Stimulated activated effector memory CD8-positive, alpha-beta T cell treated with anti-CD3 and anti-CD28 coated beads, Interleukin-12 subunit alpha, Interleukin-12 subunit beta, amount 100 ng/mL, for 72 hours (primary cell): ENCODE results near the gene ARX.

Experiments
- ATAC-seq: fragments of 150-1000 bp; cut with Tn5 transposase; 2 replicates; pipeline ENCODE4 v1.10.0; 2021
- DNase-seq, 2 donors: peaks; one replicate each; pipeline ENCODE4 v3.0.0; 2021 to 2022; ENCODE audit warnings: low spot score in 2 of 2
- H3K27ac Mint-ChIP-seq: one replicate; pipeline ENCODE4 v1.8.0; 2022; ENCODE audit warnings: mild to moderate bottlenecking, mixed read lengths
- H3K36me3 Mint-ChIP-seq: one replicate; pipeline ENCODE4 v1.8.0; 2022; ENCODE audit warnings: mild to moderate bottlenecking, mixed read lengths
- H3K4me1 Mint-ChIP-seq: one replicate; pipeline ENCODE4 v1.8.0; 2022; ENCODE audit warnings: mixed read lengths
- H3K4me3 Mint-ChIP-seq: one replicate; pipeline ENCODE4 v1.8.0; 2022; ENCODE audit warnings: mild to moderate bottlenecking, mixed read lengths
- H3K9me3 Mint-ChIP-seq: one replicate; pipeline ENCODE4 v1.8.0; 2022; ENCODE audit warnings: mixed read lengths

ARX gene

DNA sequence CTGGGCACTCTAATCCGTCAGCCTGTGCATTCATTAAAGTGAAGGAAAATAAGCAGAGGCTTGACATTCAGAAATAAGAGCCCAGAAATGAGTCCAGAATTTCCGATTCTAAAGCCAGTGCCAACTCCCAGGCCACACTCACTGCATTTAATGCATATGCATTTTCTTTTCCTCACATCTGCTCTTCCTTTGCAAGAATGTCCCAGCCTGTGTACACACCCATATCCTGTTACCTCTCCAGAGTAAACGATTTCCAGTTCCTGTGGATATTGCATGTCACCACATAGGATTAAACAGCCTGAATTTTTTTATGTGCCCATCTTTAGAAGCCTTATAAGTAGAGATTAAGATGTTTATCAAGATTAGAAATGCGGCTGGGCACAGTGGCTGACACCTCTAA lies 27.5 kb downstream of the ARX start:
- Mint-ChIP-seq H3K27ac (no peak overlapping the region), H3K9me3 (no peaks in the 10 kb centered on the region), H3K4me3 (no peak overlapping the region), H3K36me3 (no peaks in the 10 kb centered on the region), H3K4me1 (no peaks in the 10 kb centered on the region)
- DNase-seq (no peak), ATAC-seq (no peak)

DNA sequence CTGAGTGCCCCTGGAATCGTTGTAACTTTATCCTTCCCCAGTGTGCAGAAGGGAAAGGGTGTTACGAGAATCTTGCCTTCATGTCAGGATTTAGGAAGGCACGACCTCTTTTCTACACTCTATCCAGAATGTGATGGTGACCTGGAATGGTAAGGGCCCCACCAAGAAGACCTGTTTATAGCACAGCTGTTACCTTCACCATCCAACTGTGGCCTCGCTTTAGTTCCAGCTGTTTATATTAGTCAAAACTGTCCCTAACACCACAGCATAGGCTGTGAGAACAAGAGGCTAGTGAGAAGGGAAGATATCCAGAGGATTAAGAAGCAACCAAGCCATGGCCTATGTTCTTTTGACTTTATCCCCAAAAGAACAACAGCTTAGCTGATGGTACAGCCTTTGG lies 28.0 kb downstream of the ARX start:
- H3K4me1 Mint-ChIP-seq, result no peaks in the 10 kb centered on the region
- no peak overlapping the region for H3K27ac Mint-ChIP-seq
- no peak for DNase-seq
- no peaks in the 10 kb centered on the region for H3K36me3 Mint-ChIP-seq
- no peaks in the 10 kb centered on the region for H3K9me3 Mint-ChIP-seq
- ATAC-seq, result no peak
- no peak overlapping the region for H3K4me3 Mint-ChIP-seq

DNA sequence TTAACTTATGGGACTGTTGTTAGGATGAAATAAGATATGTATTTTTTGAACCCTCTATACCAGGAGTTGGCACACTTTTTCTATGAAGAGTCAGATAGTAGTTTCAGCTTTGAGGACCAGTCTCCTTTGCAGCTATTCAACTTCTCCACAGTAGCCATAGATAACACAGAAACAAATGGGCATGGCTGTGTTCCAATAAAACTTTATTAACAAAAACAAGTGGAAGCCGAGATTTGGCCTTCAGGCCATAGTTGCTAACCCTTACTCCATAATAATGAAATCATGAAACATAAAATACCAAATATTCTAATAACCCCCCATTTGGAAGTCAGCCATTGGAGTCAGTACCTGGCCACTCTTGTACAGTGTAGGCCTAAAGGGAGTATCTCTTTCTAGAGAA lies 30.6 kb downstream of the ARX start:
- DNase-seq, result no peak
- Mint-ChIP-seq H3K4me1 (no peaks in the 10 kb centered on the region), H3K9me3 (no peaks in the 10 kb centered on the region), H3K27ac (no peak overlapping the region), H3K4me3 (no peak overlapping the region), H3K36me3 (no peaks in the 10 kb centered on the region)
- ATAC-seq, result no peak

DNA sequence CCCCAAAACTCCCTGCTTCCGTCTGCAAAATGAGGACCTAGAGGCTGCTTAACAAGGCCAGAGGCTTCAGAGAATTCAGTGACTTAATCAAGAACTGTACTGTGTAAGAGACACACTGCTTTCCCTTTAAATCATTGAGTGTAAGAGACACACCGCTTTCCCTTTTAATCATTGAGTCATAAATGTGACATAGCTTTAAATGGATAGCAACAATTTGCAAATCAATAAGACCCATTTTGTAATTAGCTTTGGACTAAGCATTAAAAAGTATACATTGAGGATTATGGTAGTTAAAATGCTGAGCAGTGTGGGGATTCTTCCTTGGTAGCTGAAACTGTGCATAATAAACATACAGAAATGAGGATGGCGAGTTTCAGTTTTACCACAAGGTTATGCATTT lies 31.8 kb downstream of the ARX start:
- Mint-ChIP-seq H3K27ac (no peak overlapping the region), H3K36me3 (peaks cover 7% of the 10 kb centered on the region), H3K4me3 (no peak overlapping the region), H3K4me1 (no peaks in the 10 kb centered on the region), H3K9me3 (no peaks in the 10 kb centered on the region)
- ATAC-seq (no peak), DNase-seq (no peak)

DNA sequence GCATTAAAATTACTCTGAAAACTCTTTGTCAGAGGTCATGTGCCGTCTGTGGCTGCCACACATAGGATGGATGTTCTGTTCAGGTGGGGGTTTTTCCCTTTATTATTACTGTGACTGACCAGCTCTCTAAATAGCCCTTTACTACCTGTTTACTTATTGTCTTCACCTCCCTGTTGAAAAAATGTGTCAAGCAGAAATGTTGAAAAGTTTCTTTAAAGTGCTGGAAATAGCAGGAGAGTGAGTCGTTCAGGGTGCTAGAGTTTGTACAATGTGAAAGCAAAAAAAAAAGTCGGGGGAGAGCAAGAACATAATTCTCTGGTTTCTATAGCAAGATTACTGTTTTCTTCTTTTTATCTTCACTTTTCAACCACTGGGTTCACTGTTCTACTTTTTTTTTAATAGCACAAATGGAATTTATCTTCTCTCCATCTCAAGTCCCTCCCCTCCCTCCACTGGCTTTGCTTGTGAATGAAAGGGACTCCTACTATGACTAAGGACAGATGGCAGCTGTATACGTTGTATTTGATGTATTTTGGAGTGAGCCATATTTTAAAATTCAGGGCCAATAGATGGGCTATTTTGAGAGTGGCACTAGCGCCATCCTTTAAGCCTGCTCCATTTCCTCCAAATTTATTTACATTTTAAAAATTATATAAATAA lies 33.3 kb downstream of the ARX start:
- no peak overlapping the region for H3K27ac Mint-ChIP-seq
- DNase-seq, result no peak
- no peaks in the 10 kb centered on the region for H3K9me3 Mint-ChIP-seq
- no peak overlapping the region for H3K4me3 Mint-ChIP-seq
- H3K36me3 Mint-ChIP-seq, result peaks cover 7% of the 10 kb centered on the region
- H3K4me1 Mint-ChIP-seq, result no peaks in the 10 kb centered on the region
- no peak for ATAC-seq

DNA sequence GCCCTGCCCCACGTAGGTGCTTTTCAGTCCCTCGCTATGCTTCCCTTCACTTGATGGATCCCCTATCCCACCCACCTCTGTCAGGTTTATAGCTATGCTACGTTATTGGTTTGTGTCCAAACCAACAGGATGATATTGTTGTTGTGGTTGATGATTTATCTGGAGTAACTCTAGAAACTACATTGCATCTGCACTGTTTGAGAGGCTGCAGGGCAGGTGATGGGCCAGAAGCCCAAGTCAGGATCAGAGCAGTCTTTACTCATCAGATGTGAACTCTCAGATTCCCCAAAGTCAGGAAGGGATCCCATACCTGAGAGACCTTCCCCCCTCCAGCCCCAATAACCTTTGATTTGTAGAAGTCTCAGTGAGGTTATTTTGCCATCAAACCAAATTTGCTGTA lies 34.7 kb downstream of the ARX start:
- Mint-ChIP-seq H3K27ac (no peak overlapping the region), H3K36me3 (peaks cover 7% of the 10 kb centered on the region), H3K4me1 (no peaks in the 10 kb centered on the region), H3K9me3 (no peaks in the 10 kb centered on the region), H3K4me3 (no peak overlapping the region)
- ATAC-seq (no peak), DNase-seq (no peak)

DNA sequence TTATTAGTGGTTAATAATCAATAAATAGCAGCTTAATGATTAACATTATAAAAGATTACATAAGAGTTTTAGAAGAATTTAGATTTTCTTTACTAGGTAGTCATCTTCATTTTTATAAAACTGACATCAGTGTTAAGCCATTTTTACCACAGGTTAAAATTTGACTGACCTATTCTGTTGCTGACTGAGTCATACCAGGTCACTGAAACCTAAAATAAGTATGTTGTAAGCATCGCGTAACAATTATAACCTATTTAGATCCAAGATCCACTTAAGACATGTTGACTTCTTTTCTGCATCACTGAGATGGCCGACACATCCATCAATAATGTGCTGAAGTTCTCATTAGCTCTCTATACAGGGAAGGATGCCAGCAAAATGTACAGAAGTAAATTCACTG lies 36.7 kb downstream of the ARX start:
- Mint-ChIP-seq H3K9me3 (no peaks in the 10 kb centered on the region), H3K36me3 (peaks cover 7% of the 10 kb centered on the region), H3K4me1 (no peaks in the 10 kb centered on the region)

DNA sequence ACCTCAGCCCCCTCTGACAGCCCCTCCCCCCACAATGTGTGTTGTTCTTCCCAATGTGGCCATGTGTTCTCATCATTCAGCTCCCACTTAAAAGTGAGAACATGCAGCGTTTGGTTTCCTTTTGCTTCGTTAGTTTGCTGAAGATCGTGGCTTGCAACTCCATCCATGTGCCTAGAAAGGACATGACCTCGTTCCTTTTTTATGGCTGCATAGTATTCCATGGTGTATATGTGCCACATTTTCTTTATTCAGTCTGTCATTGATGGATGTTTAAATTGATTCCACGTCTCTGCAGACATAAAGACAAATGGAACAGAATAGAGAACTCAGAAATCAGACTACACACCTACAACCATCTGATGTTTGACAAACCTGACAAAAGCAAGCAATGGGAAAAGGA lies 46.0 kb downstream of the ARX start:
- Mint-ChIP-seq H3K36me3 (no peaks in the 10 kb centered on the region), H3K4me3 (no peak overlapping the region), H3K4me1 (no peaks in the 10 kb centered on the region), H3K27ac (no peak overlapping the region), H3K9me3 (no peaks in the 10 kb centered on the region)
- DNase-seq (no peak), ATAC-seq (no peak)

More for the DNA sequence above, 36.7 kb downstream of the ARX start:
- Mint-ChIP-seq H3K27ac (no peak overlapping the region), H3K4me3 (no peak overlapping the region)
- ATAC-seq (no peak), DNase-seq (no peak)

DNA sequence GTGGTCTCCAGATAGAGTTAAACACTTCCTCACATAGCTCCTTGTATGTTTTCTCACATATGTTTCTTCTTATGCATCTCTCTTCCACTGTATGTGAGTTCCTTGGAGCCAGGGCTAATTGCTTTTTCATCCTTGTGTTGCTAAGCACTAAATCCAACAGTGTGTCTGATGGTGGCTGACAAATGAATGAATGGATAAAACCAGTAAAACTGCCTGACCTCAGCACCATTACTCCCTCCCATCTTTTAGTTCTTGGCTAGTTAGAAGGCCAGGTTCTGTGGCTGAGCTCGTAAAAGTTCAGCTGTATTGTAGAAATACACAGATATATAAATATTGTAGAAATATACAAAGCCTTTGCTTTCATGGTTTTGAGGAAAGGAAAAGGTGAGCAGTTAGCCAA lies 50.4 kb downstream of the ARX start:
- H3K9me3 Mint-ChIP-seq, result no peaks in the 10 kb centered on the region
- H3K4me3 Mint-ChIP-seq, result no peak overlapping the region
- no peak for DNase-seq
- no peaks in the 10 kb centered on the region for H3K36me3 Mint-ChIP-seq
- no peak overlapping the region for H3K27ac Mint-ChIP-seq
- no peaks in the 10 kb centered on the region for H3K4me1 Mint-ChIP-seq
- no peak for ATAC-seq

DNA sequence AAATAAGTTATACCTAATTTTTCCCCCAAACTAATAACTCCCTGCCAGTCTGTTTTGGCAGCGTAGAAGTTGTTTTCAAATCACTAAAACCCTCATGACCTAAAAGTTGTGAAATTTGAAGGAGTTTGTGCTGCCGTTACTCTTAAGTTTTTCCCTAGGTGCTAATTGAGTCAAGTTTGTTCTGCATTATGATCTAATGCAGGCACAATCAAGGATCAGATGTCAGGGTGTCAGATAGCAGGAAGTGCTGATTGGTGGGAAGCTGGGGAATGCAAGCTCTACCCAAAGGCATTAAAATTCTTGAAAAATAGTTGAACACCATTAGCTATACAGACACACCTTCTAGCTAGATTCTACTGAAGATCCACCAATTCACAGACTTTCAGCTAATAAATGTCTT lies 51.9 kb downstream of the ARX start:
- no peaks in the 10 kb centered on the region for H3K9me3 Mint-ChIP-seq
- no peaks in the 10 kb centered on the region for H3K36me3 Mint-ChIP-seq
- H3K27ac Mint-ChIP-seq, result no peak overlapping the region
- H3K4me1 Mint-ChIP-seq, result no peaks in the 10 kb centered on the region
- no peak for ATAC-seq
- H3K4me3 Mint-ChIP-seq, result no peak overlapping the region
- no peak for DNase-seq

DNA sequence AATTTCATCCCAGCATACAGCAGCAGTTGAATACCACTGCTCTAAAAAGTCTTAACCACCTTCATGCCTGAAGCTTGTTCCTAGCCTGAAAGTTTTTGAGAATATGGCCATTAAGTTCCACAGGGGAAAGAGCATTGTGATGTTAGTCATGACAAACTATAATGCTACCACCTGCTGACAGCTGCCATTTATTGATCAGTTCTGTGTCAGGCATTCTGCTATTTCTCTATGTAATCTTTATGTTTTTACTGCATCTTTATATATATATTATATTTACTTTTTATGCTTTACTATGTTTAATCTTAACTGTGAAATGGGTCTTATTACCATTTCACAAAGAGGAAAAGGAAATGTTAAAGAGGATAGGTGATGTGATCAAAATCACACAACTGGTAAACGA lies 54.0 kb downstream of the ARX start:
- H3K4me1 Mint-ChIP-seq, result no peaks in the 10 kb centered on the region
- DNase-seq (no peak), ATAC-seq (no peak)
- no peak overlapping the region for H3K4me3 Mint-ChIP-seq
- no peak overlapping the region for H3K27ac Mint-ChIP-seq
- H3K9me3 Mint-ChIP-seq, result no peaks in the 10 kb centered on the region
- no peaks in the 10 kb centered on the region for H3K36me3 Mint-ChIP-seq

DNA sequence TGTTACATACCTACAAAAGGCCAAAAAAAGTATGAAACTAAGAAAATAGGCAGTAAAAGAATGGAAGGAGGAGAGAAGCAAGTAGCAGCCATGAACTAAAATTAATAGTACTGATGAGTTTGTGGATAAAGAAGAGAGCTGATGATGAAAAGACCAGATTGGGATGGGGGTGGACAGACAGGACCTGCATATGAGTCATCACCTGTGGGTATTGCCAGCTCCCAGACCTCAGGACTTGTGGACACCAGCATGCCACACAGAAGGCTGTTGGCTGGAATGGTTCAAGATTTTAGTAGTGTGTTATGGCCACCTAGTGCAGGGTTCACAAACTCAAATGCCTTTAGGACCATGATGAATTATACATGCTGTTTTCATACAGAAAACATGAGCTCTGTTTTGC lies 58.9 kb downstream of the ARX start:
- DNase-seq (no peak), ATAC-seq (no peak)
- H3K4me1 Mint-ChIP-seq, result no peaks in the 10 kb centered on the region
- no peaks in the 10 kb centered on the region for H3K36me3 Mint-ChIP-seq
- H3K27ac Mint-ChIP-seq, result no peak overlapping the region
- H3K9me3 Mint-ChIP-seq, result no peaks in the 10 kb centered on the region
- no peak overlapping the region for H3K4me3 Mint-ChIP-seq

DNA sequence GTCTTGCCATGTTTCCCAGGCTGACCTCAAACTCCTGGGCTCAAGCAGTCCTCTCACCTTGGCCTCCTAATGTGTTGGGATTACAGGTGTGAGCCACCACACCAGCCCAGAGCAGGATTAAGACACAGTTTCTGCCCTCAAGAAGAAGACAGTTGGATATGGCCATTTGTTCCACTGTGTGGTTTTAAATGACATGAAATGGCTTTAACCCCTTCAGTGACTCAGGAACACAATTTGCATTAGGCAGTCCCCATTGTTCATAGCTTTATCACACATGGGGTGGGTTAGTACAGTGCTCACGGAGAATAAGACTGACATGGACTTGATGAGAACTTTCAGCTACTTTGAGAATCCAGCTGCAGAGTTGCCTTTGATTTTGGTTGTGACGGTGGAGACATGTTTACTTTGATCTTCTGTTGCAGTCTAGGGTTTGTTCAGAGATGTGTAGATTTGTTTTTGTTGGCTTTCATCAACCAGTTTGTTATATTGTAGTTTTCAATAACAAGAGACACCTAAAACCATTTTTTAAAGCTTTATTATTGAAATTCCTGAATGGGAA lies 60.3 kb downstream of the ARX start:
- no peaks in the 10 kb centered on the region for H3K9me3 Mint-ChIP-seq
- DNase-seq, result no peak
- ATAC-seq, result no peak
- no peak overlapping the region for H3K27ac Mint-ChIP-seq
- no peaks in the 10 kb centered on the region for H3K4me1 Mint-ChIP-seq
- no peak overlapping the region for H3K4me3 Mint-ChIP-seq
- H3K36me3 Mint-ChIP-seq, result no peaks in the 10 kb centered on the region

DNA sequence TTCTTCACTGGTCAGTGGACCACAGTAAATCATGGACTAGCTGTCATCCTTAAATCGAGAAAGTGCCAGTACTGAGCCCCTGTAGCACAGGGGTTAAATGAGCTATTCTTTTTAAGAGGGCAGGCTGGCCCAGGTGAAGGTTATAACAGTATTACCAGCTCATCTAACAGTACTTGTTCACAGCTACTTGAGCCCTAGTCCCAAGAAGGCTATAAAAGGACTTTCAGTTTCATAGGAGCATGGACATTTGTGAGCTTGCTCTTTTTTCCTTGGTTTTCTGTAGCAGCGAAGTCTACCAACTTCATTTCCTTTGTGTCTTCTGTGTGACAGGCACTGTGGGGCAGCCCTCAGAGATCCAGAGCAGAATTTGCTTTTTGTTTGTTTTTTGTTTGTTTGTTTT lies 61.0 kb downstream of the ARX start:
- H3K4me3 Mint-ChIP-seq, result no peak overlapping the region
- no peak for ATAC-seq
- no peaks in the 10 kb centered on the region for H3K4me1 Mint-ChIP-seq
- no peaks in the 10 kb centered on the region for H3K9me3 Mint-ChIP-seq
- no peak for DNase-seq
- peaks cover 3% of the 10 kb centered on the region for H3K36me3 Mint-ChIP-seq
- no peak overlapping the region for H3K27ac Mint-ChIP-seq
